H1 (cell line): ENCODE measurements around the gene NUDT1. TPM values are rescaled to one million over a fixed set of nuclear protein-coding genes. Genes with fewer than 3 reads are reported as not detected.

Experiments
- CTCF ChIA-PET: fragments of 300-600 bp; sonication (Branson Sonifier 250); formaldehyde crosslinking; loops from one replicate; lab custom pipeline; 2021; ENCODE audit not compliant: partially characterized antibody; lab: Charles Lee
- POLR2A ChIA-PET: fragments of 300-600 bp; sonication (Branson Sonifier 250); formaldehyde crosslinking; loops from one replicate; lab custom pipeline; 2021; ENCODE audit warnings: inconsistent platforms; ENCODE audit not compliant: partially characterized antibody; lab: Charles Lee
- DNase-seq, 2 experiments: peaks; one replicate each; pipeline versions ENCODE4 v3.0.0 to v3.0.0-alpha.2; 2010 to 2022; ENCODE audit warnings: low spot score in 2 of 2, low read depth in 1 of 2, mixed read lengths in 1 of 2
- FAIRE-seq: peaks from 2 replicates; lab custom pipeline; 2011; peaks lifted over from hg19 to GRCh38; lab: Jason Lieb, UNC
- H2AFZ ChIP-seq: 2 replicates; pipeline ENCODE4 v1.8.1; 2012; ENCODE audit warnings: low read length, inconsistent platforms
- H2AK5ac ChIP-seq: 2 replicates; pipeline ENCODE4 v1.6.1; 2013; ENCODE audit warnings: low read depth, low read length
- H2BK120ac ChIP-seq: replicated peaks from 2 replicates; pipeline ENCODE3; 2013; ENCODE audit warnings: low read depth, low read length, inconsistent platforms
- H2BK12ac ChIP-seq: 2 replicates; pipeline ENCODE4 v1.6.1; 2013; ENCODE audit warnings: low read depth, low read length
- H2BK15ac ChIP-seq: 2 replicates; pipeline ENCODE4 v1.6.1; 2013; ENCODE audit warnings: low read length
- H2BK20ac ChIP-seq: 2 replicates; pipeline ENCODE4 v1.6.1; 2013; ENCODE audit warnings: low read length
- H2BK5ac ChIP-seq: 2 replicates; pipeline ENCODE4 v1.6.1; 2013; ENCODE audit warnings: low read depth, low read length
- H3K14ac ChIP-seq: 2 replicates; pipeline ENCODE4 v1.6.1; 2013; ENCODE audit warnings: inconsistent platforms; ENCODE audit not compliant: insufficient read length
- H3K18ac ChIP-seq: 2 replicates; pipeline ENCODE4 v1.6.1; 2013; ENCODE audit warnings: low read length; ENCODE audit errors: extremely low read depth
- H3K23ac ChIP-seq: 2 replicates; pipeline ENCODE4 v1.6.1; 2013; ENCODE audit warnings: inconsistent platforms; ENCODE audit not compliant: insufficient read length
- H3K23me2 ChIP-seq: 2 replicates; pipeline ENCODE4 v1.6.1; 2013; ENCODE audit warnings: low read depth, low read length
- H3K27ac ChIP-seq: 2 replicates; pipeline ENCODE4 v1.6.1; 2011; ENCODE audit warnings: low read depth, low read length, inconsistent platforms
- H3K27me3 ChIP-seq, 4 experiments: replicated peaks in 1 of 4; 1 replicate in 1 of 4; 2 replicates in 3 of 4; pipeline versions ENCODE4 v1.6.1 to v1.8.1; 2011 to 2013; ENCODE audit warnings: low read length in 3 of 4, mild to moderate bottlenecking in 3 of 4, inconsistent platforms in 2 of 4, mixed read lengths in 2 of 4, moderate library complexity in 1 of 4; ENCODE audit not compliant: control insufficient read depth in 3 of 4, insufficient read depth in 3 of 4; ENCODE audit errors: extremely low read depth in 1 of 4
- H3K36me3 ChIP-seq, 4 experiments: 2 replicates each; pipeline versions ENCODE4 v1.6.1 to v1.8.1; 2011 to 2013; ENCODE audit warnings: mild to moderate bottlenecking in 4 of 4, low read length in 3 of 4, moderate library complexity in 2 of 4, control low read depth in 1 of 4, inconsistent platforms in 1 of 4; ENCODE audit not compliant: insufficient read depth in 4 of 4, control insufficient read depth in 2 of 4
- H3K4ac ChIP-seq: replicated peaks from 2 replicates; pipeline ENCODE3; 2013; ENCODE audit warnings: low read length, low read depth, mixed read lengths, inconsistent platforms; ENCODE audit not compliant: insufficient read length
- H3K4me1 ChIP-seq, 4 experiments: replicated peaks in 1 of 4; 1 replicate in 1 of 4; 2 replicates in 3 of 4; pipeline versions ENCODE4 v1.6.1 to v1.8.1; 2011 to 2013; ENCODE audit warnings: low read length in 3 of 4, inconsistent platforms in 2 of 4, mixed read lengths in 1 of 4; ENCODE audit not compliant: insufficient read depth in 4 of 4, control insufficient read depth in 3 of 4
- H3K4me2 ChIP-seq, 2 experiments: 2 replicates each; pipeline versions ENCODE4 v1.6.1 to v1.8.1; 2011 to 2013; ENCODE audit warnings: low read depth in 2 of 2, low read length in 2 of 2, control low read depth in 1 of 2, inconsistent platforms in 1 of 2, mild to moderate bottlenecking in 1 of 2; ENCODE audit not compliant: insufficient read depth in 1 of 2
- H3K4me3 ChIP-seq, 4 experiments: fragments of 200-600, 300-600 bp in 1 of 4; sonication (generic), shearing (Covaris generic), sonication (Bioruptor Twin) in 1 of 4; 2 replicates each; pipeline versions ENCODE4 v1.5.1 to v1.8.1; 2011 to 2016; ENCODE audit warnings: low read length in 4 of 4, low read depth in 3 of 4, control low read depth in 2 of 4, inconsistent platforms in 2 of 4, mild to moderate bottlenecking in 2 of 4, mixed read lengths in 1 of 4, moderate library complexity in 1 of 4; ENCODE audit not compliant: insufficient read depth in 2 of 4; ENCODE audit errors: extremely low read depth in 1 of 4
- H3K56ac ChIP-seq: replicated peaks from 2 replicates; pipeline ENCODE3; 2013; ENCODE audit warnings: low read depth, mild to moderate bottlenecking, mixed read lengths, low read length, inconsistent platforms; ENCODE audit not compliant: insufficient read length
- H3K79me1 ChIP-seq: 2 replicates; pipeline ENCODE4 v1.6.1; 2013; ENCODE audit warnings: low read depth, low read length, control low read depth
- H3K79me2 ChIP-seq, 2 experiments: 2 replicates each; pipeline versions ENCODE4 v1.6.1 to v1.8.1; 2012 to 2013; ENCODE audit warnings: low read length in 2 of 2, mild to moderate bottlenecking in 2 of 2, inconsistent platforms in 1 of 2; ENCODE audit not compliant: insufficient read depth in 2 of 2, control insufficient read depth in 1 of 2
- H3K9ac ChIP-seq, 4 experiments: replicated peaks in 1 of 4; 1 replicate in 1 of 4; 2 replicates in 3 of 4; pipeline versions ENCODE4 v1.6.1 to v1.8.1; 2011 to 2013; ENCODE audit warnings: low read depth in 3 of 4, low read length in 3 of 4, control low read depth in 2 of 4, mild to moderate bottlenecking in 2 of 4, moderate library complexity in 2 of 4, inconsistent platforms in 1 of 4; ENCODE audit errors: extremely low read depth in 1 of 4
- H3K9me3 ChIP-seq, 2 experiments: 2 replicates each; pipeline versions ENCODE4 v1.6.1 to v1.8.1; 2012 to 2013; ENCODE audit warnings: mild to moderate bottlenecking in 2 of 2, moderate library complexity in 2 of 2, control low read depth in 1 of 2, inconsistent platforms in 1 of 2, low read depth in 1 of 2, low read length in 1 of 2, mixed read lengths in 1 of 2; ENCODE audit not compliant: insufficient read depth in 2 of 2
- H4K20me1 ChIP-seq, 2 experiments: replicated peaks in 1 of 2; 2 replicates each; pipeline versions ENCODE3 to v1.8.1; 2011 to 2013; ENCODE audit warnings: inconsistent platforms in 2 of 2, low read length in 2 of 2, mild to moderate bottlenecking in 1 of 2; ENCODE audit not compliant: insufficient read depth in 2 of 2, control insufficient read depth in 1 of 2
- H4K5ac ChIP-seq: 2 replicates; pipeline ENCODE4 v1.6.1; 2013; ENCODE audit warnings: low read length, low read depth, mixed read lengths, inconsistent platforms; ENCODE audit not compliant: insufficient read length
- H4K8ac ChIP-seq: 2 replicates; pipeline ENCODE4 v1.8.0; 2013; ENCODE audit warnings: mild to moderate bottlenecking, moderate library complexity, low read length, inconsistent platforms; ENCODE audit not compliant: insufficient read depth; ENCODE audit errors: extremely low read depth
- H4K91ac ChIP-seq: replicated peaks from 2 replicates; pipeline ENCODE3; 2013; ENCODE audit warnings: low read length, mixed read lengths, inconsistent platforms; ENCODE audit not compliant: insufficient read length
- ASH2L ChIP-seq: fragments of 200-600, 300-600 bp; sonication (generic); IDR thresholded peaks from one replicate; pipeline ENCODE4 v1.7.1; 2017; ENCODE audit warnings: low read length
- BACH1 ChIP-seq: IDR thresholded peaks from 2 replicates; pipeline ENCODE4 v1.6.1; 2012; ENCODE audit warnings: low read length, improper control_type of control experiment
- BRCA1 ChIP-seq: IDR thresholded peaks from 2 replicates; pipeline ENCODE4 v1.6.1; 2012; ENCODE audit warnings: low read depth, low read length, improper control_type of control experiment
- CREB1 ChIP-seq: IDR thresholded peaks from 2 replicates; pipeline ENCODE4 v1.6.1; 2012; ENCODE audit warnings: inconsistent platforms
- CTBP2 ChIP-seq: IDR thresholded peaks from 2 replicates; pipeline ENCODE4 v1.7.0; 2011; ENCODE audit warnings: borderline replicate concordance, mild to moderate bottlenecking, moderate library complexity, mixed read lengths, low read length; ENCODE audit not compliant: insufficient read depth, insufficient read length
- EGR1 ChIP-seq: IDR thresholded peaks from 2 replicates; pipeline ENCODE4 v1.6.1; 2011; ENCODE audit warnings: low read depth, low read length, borderline replicate concordance
- JUN ChIP-seq: IDR thresholded peaks from 2 replicates; pipeline ENCODE4 v1.6.1; 2011; ENCODE audit warnings: low read depth, mild to moderate bottlenecking, improper control_type of control experiment, low read length
- MAFK ChIP-seq: IDR thresholded peaks from 2 replicates; pipeline ENCODE4 v1.6.1; 2012; ENCODE audit warnings: low read depth, mild to moderate bottlenecking, improper control_type of control experiment, low read length
- NANOG ChIP-seq: IDR thresholded peaks from 2 replicates; pipeline ENCODE4 v1.6.1; 2011; ENCODE audit warnings: low read length, low read depth, mild to moderate bottlenecking, inconsistent platforms; ENCODE audit not compliant: insufficient read depth, poor library complexity, severe bottlenecking
- RNF2 ChIP-seq: fragments of 200-900, 300-1000 bp; sonication (generic); IDR thresholded peaks from 2 replicates; pipeline ENCODE4 v1.7.1; 2016; ENCODE audit warnings: borderline replicate concordance, low read depth, mild to moderate bottlenecking, antibody characterized with exemption, low read length; ENCODE audit not compliant: poor library complexity, severe bottlenecking; ENCODE audit errors: missing control alignments
- RXRA ChIP-seq: IDR thresholded peaks from 2 replicates; pipeline ENCODE4 v1.6.1; 2011; ENCODE audit warnings: low read depth, mild to moderate bottlenecking, low read length, moderate library complexity; ENCODE audit not compliant: insufficient read depth
- SP4 ChIP-seq: IDR thresholded peaks from 2 replicates; pipeline ENCODE4 v1.6.1; 2012; ENCODE audit warnings: low read length, inconsistent platforms
- TAF1 ChIP-seq: IDR thresholded peaks from 2 replicates; pipeline ENCODE4 v1.6.1; 2011; ENCODE audit warnings: mild to moderate bottlenecking, low read depth, low read length
- TCF12 ChIP-seq: IDR thresholded peaks from 2 replicates; pipeline ENCODE4 v1.6.1; 2011; ENCODE audit warnings: low read depth, mild to moderate bottlenecking, low read length
- TEAD4 ChIP-seq: IDR thresholded peaks from 2 replicates; pipeline ENCODE4 v1.6.1; 2012; ENCODE audit warnings: low read depth, low read length, inconsistent platforms, mixed read lengths
- YY1 ChIP-seq: IDR thresholded peaks from 2 replicates; pipeline ENCODE4 v1.6.1; 2011; ENCODE audit warnings: low read depth, mild to moderate bottlenecking, low read length
- WGBS, 2 experiments: shearing (Covaris generic) in 1 of 2; methylation state at CpG; one replicate each; pipeline versions ENCODE4 v1.1.6 to v1.1.7; 2013 to 2015; ENCODE audit warnings: low lambda C conversion rate in 2 of 2, mixed read lengths in 2 of 2, inconsistent platforms in 1 of 2, low coverage in 1 of 2, missing lambda C conversion rate in 1 of 2; ENCODE audit not compliant: insufficient replicate concordance in 2 of 2, insufficient coverage in 1 of 2, insufficient read length in 1 of 2; ENCODE audit errors: extremely low coverage in 1 of 2, missing lambda C conversion rate in 1 of 2; 5-methylcytosine and 5-hydroxymethylcytosine counted together
- polyA plus RNA-seq, 7 experiments: library from polyadenylated mRNA; depleted of rRNA in 3 of 7; stranded (reverse) in 5 of 7; unstranded in 2 of 7; fragments of >200 nt in 5 of 7; fragments of 200-250 nt in 2 of 7; gene quantifications; 1 replicate in 5 of 7; 2 replicates in 1 of 7; 4 replicates in 1 of 7; pipeline versions ENCODE4 v1.2.1 to v1.2.3, GENCODE V29; 2011 to 2013; ENCODE audit warnings: missing spikeins in 2 of 7, mixed read lengths in 2 of 7
- total RNA-seq: library from RNA; stranded (reverse); fragmentation: NEBNext Ultra II Directional; extraction: Animal tissue kit (Norgen Biotek cat#: 25700); gene quantifications from 2 replicates; pipeline ENCODE4 v1.2.1, GENCODE V29; 2021

The NUDT1 gene
- total and polyA plus RNA-seq, 2 of the 8 experiments (the other 6 are each of a cell fraction or from before 2014, with no cell fraction given) = 76.1 to 89.5 TPM

- Histone ChIP-seq H3K27me3 (no peaks in the 10 kb centered on the region), H2BK120ac (no peak overlapping the region), H4K91ac (no peak overlapping the region), H4K8ac (no peak overlapping the region; the same call in 1 of the 2 replicates), H3K9ac (no peak overlapping the region), H3K4ac (no peak overlapping the region), H3K79me1 (peaks cover 16% of the 10 kb centered on the region), H3K14ac (no peak overlapping the region), H3K56ac (no peak overlapping the region), H2BK20ac (no peak overlapping the region), H2BK15ac (no peak overlapping the region), H4K5ac (no peak overlapping the region), H3K4me3 (no peak overlapping the region), H3K27ac (no peak overlapping the region), H2BK12ac (no peak overlapping the region), H4K20me1 (peaks cover 7 to 23% of the 10 kb centered on the region in 2 experiments), H2BK5ac (no peak overlapping the region), H3K4me2 (no peak overlapping the region), H3K79me2 (peaks cover 0 to 18% of the 10 kb centered on the region in 2 experiments; a peak in 3 of 4 replicates), H3K23me2 (no peaks in the 10 kb centered on the region), H3K18ac (no peak overlapping the region), H2AFZ (no peak overlapping the region), H3K4me1 (no peaks in the 10 kb centered on the region; a peak in 1 of 7 replicates), H3K36me3 (peaks cover 20 to 43% (median 39%) of the 10 kb centered on the region in 4 experiments; a peak in 7 of 8 replicates), H3K9me3 (no peaks in the 10 kb centered on the region), H3K23ac (no peak overlapping the region), H2AK5ac (no peak overlapping the region)
- CTCF ChIA-PET = no interaction called here
- DNase-seq (no peak), FAIRE-seq (no peak)
- WGBS, 2 experiments = 90% methylated on average over 15 of the region's 17 CpGs; no CpG with 5 or more reads in 1 of the 2 experiments
- POLR2A ChIA-PET = interaction anchor here (4.1 kb wide), 1 partner anchor 134 kb away, joined by 11 read pairs; the partner anchor contains the start of gene EIF3B
- no peak for TF ChIP-seq BRCA1
- TF ChIP-seq ASH2L = no peak
- no peak for TF ChIP-seq CREB1
- no peak for TF ChIP-seq TCF12
- TF ChIP-seq NANOG = no peak
- TF ChIP-seq TEAD4 = no peak
- TF ChIP-seq RNF2 = no peak
- no peak for TF ChIP-seq MAFK
- no peak for TF ChIP-seq SP4
- TF ChIP-seq RXRA = no peak
- no peak for TF ChIP-seq TAF1
- no peak for TF ChIP-seq JUN
- no peak for TF ChIP-seq CTBP2
- TF ChIP-seq YY1 = no peak
- TF ChIP-seq EGR1 = no peak
- TF ChIP-seq BACH1 = no peak
These were observed 21.1 kb upstream of the NUDT1 start for GRCh38 chr7:2220954-2221353.
